Calu3 (cell line): ENCODE measurements around the gene KAZN. TPM values are rescaled to one million over a fixed set of nuclear protein-coding genes. Genes with fewer than 3 reads are reported as not detected.

ENCODE experiments used
- BruUV-seq: library from RNA; stranded (reverse); fragments of 400-500 nt; replicated peaks from 2 replicates; lab custom pipeline; 2021; lab: Mats Ljungman, UMichigan
- CTCF ChIA-PET: fragments of 300-600 bp; sonication (Branson Sonifier 250); formaldehyde crosslinking; loops from one replicate; lab custom pipeline; 2022; ENCODE audit warnings: antibody characterized with exemption; lab: Charles Lee
- DNase-seq: peaks from one replicate; pipeline ENCODE4 v3.0.0; 2022
- H3K27ac Mint-ChIP-seq: one replicate; pipeline ENCODE4 v1.8.0; 2022; ENCODE audit warnings: mixed read lengths; ENCODE audit not compliant: unreplicated experiment
- H3K27me3 Mint-ChIP-seq: one replicate; pipeline ENCODE4 v1.8.0; 2022; ENCODE audit warnings: mixed read lengths; ENCODE audit not compliant: unreplicated experiment
- H3K36me3 Mint-ChIP-seq: one replicate; pipeline ENCODE4 v1.8.0; 2022; ENCODE audit warnings: mild to moderate bottlenecking, moderate library complexity, mixed read lengths; ENCODE audit not compliant: insufficient read depth, unreplicated experiment
- H3K4me1 Mint-ChIP-seq: one replicate; pipeline ENCODE4 v1.8.0; 2022; ENCODE audit warnings: mild to moderate bottlenecking, low read depth, mixed read lengths; ENCODE audit not compliant: unreplicated experiment
- H3K4me3 Mint-ChIP-seq: one replicate; pipeline ENCODE4 v1.8.0; 2022; ENCODE audit warnings: mild to moderate bottlenecking, low read depth, moderate library complexity, mixed read lengths; ENCODE audit not compliant: unreplicated experiment
- H3K9me3 Mint-ChIP-seq: one replicate; pipeline ENCODE4 v1.8.0; 2022; ENCODE audit warnings: low read depth, mixed read lengths; ENCODE audit not compliant: unreplicated experiment
- CTCF ChIP-seq: fragments of 200-600 bp; IDR thresholded peaks from one replicate; pipeline ENCODE4 v1.8.0; 2022; ENCODE audit warnings: antibody characterized with exemption; ENCODE audit not compliant: unreplicated experiment
- intact Hi-C: fragments of 100-400 bp; cut with micrococcal nuclease; formaldehyde crosslinking; loops from one replicate; pipeline ENCODE4 v1.10.0; 2022; ENCODE audit not compliant: unreplicated experiment
- total RNA-seq: library from RNA; stranded (reverse); gene quantifications from 2 replicates; pipeline ENCODE4 v1.2.3, GENCODE V29; 2022

Gene KAZN
- total RNA-seq, 1 experiment from 2014 or later: 3.6 TPM

GRCh38 chr1:14775434-14775833 is 176.9 kb downstream of the KAZN start:
- no peak for TF ChIP-seq CTCF
- CTCF ChIA-PET: interaction anchor here (1.2 kb wide), 1 partner anchor 29 kb away, joined by 3 read pairs; no protein-coding TSS in a partner anchor
- intact Hi-C loops: no loop called here
- H3K27ac Mint-ChIP-seq: no peak overlapping the region
- BruUV-seq: no TSS peak
- no peaks in the 10 kb centered on the region for H3K9me3 Mint-ChIP-seq
- no peaks in the 10 kb centered on the region for H3K4me1 Mint-ChIP-seq
- H3K36me3 Mint-ChIP-seq: no peaks in the 10 kb centered on the region
- DNase-seq: no peak
- H3K27me3 Mint-ChIP-seq: no peaks in the 10 kb centered on the region
- no peak overlapping the region for H3K4me3 Mint-ChIP-seq

GRCh38 chr1:14777516-14778506 is 179.3 kb downstream of the KAZN start:
- CTCF ChIA-PET: interaction anchor here (0.7 to 1.6 kb wide), 3 partner anchors 27 to 253 kb away, joined by 3 to 7 read pairs (median 3); no protein-coding TSS in a partner anchor
- no peak for DNase-seq
- intact Hi-C loops: no loop called here
- Mint-ChIP-seq H3K27me3 (no peaks in the 10 kb centered on the region), H3K4me1 (no peaks in the 10 kb centered on the region), H3K36me3 (no peaks in the 10 kb centered on the region), H3K27ac (no peak overlapping the region), H3K9me3 (no peaks in the 10 kb centered on the region), H3K4me3 (no peak overlapping the region)
- BruUV-seq: no TSS peak
- TF ChIP-seq CTCF: no peak

- H3K36me3 Mint-ChIP-seq: no peaks in the 10 kb centered on the region
- BruUV-seq: no TSS peak
These were observed 180.0 kb downstream of the KAZN start for GRCh38 chr1:14778541-14778897.

More at GRCh38 chr1:14778541-14778897, 180.0 kb downstream of the KAZN start:
- H3K27ac Mint-ChIP-seq: no peak overlapping the region
- CTCF ChIA-PET: interaction anchor here (0.7 to 1.6 kb wide), 3 partner anchors 26 to 252 kb away, joined by 3 to 7 read pairs (median 3); no protein-coding TSS in a partner anchor
- intact Hi-C loops: no loop called here
- no peak for TF ChIP-seq CTCF
- no peak for DNase-seq
- H3K9me3 Mint-ChIP-seq: no peaks in the 10 kb centered on the region
- H3K4me3 Mint-ChIP-seq: no peak overlapping the region
- no peaks in the 10 kb centered on the region for H3K4me1 Mint-ChIP-seq
- no peaks in the 10 kb centered on the region for H3K27me3 Mint-ChIP-seq
